Measurements from ENCODE around the gene FECH.
A peak's percentile ranks its signal among the peaks of the same experiment; 100 is the strongest.

The FECH gene

GRCh38 chr18:57589161-57589560 lies 2.7 kb upstream of the FECH start:
- TF ChIP-seq CTCF (IDR thresholded peaks at IDR 0.05; ENCODE audit: low read length, missing control alignments) = no peak
- DNase-seq (ENCODE audit: low read depth) = no peak
- no peak overlapping the region for H3K4me3 ChIP-seq (replicated peaks; ENCODE audit: low read depth, low read length)

GRCh38 chr18:57587098-57587661 lies 678 bp upstream of the FECH start:
- TF ChIP-seq CTCF (IDR thresholded peaks at IDR 0.05; ENCODE audit: low read length, missing control alignments) = no peak
- H3K4me3 ChIP-seq (replicated peaks; ENCODE audit: low read depth, low read length) = peak overlapping the region; percentile 79
- no peak for DNase-seq (ENCODE audit: low read depth)

GRCh38 chr18:57585855-57586250 lies 649 bp downstream of the FECH start:
- peak overlapping the region; percentile 79 for H3K4me3 ChIP-seq (replicated peaks; ENCODE audit: low read depth, low read length)
- no peak for TF ChIP-seq CTCF (IDR thresholded peaks at IDR 0.05; ENCODE audit: low read length, missing control alignments)
- DNase-seq (ENCODE audit: low read depth) = peak; percentile 3

GRCh38 chr18:57585421-57585820 lies 1.1 kb downstream of the FECH start:
- DNase-seq (ENCODE audit: low read depth) = peak; percentile 3
- no peak for TF ChIP-seq CTCF (IDR thresholded peaks at IDR 0.05; ENCODE audit: low read length, missing control alignments)
- peak overlapping the region; percentile 79 for H3K4me3 ChIP-seq (replicated peaks; ENCODE audit: low read depth, low read length)

GRCh38 chr18:57584444-57584843 lies 2.1 kb downstream of the FECH start:
- no peak for TF ChIP-seq CTCF (IDR thresholded peaks at IDR 0.05; ENCODE audit: low read length, missing control alignments)
- no peak for DNase-seq (ENCODE audit: low read depth)
- H3K4me3 ChIP-seq (replicated peaks; ENCODE audit: low read depth, low read length) = no peak overlapping the region

GRCh38 chr18:57583297-57583835 lies 3.1 kb downstream of the FECH start:
- TF ChIP-seq CTCF (IDR thresholded peaks at IDR 0.05; ENCODE audit: low read length, missing control alignments) = no peak
- DNase-seq (ENCODE audit: low read depth) = no peak
- H3K4me3 ChIP-seq (replicated peaks; ENCODE audit: low read depth, low read length) = no peak overlapping the region

GRCh38 chr18:57581301-57581934 lies 5.1 kb downstream of the FECH start:
- no peak for DNase-seq (ENCODE audit: low read depth)
- TF ChIP-seq CTCF (IDR thresholded peaks at IDR 0.05; ENCODE audit: low read length, missing control alignments) = no peak
- H3K4me3 ChIP-seq (replicated peaks; ENCODE audit: low read depth, low read length) = no peak overlapping the region

Measured in fibroblast of pulmonary artery (primary cell).